H9 (cell line): ENCODE data around the gene ETHE1. TPM values are rescaled to one million over a fixed set of nuclear protein-coding genes. Genes with fewer than 3 reads are reported as not detected.

Experiments used
- DNase-seq: peaks from one replicate; pipeline ENCODE4 v3.0.0-alpha.2; 2017
- H2AFZ ChIP-seq: one replicate; pipeline ENCODE4 v1.6.1; 2013; ENCODE audit warnings: mild to moderate bottlenecking, low read length, control low read depth, moderate library complexity
- H2AK5ac ChIP-seq: 2 replicates; pipeline ENCODE4 v1.6.1; 2013; ENCODE audit warnings: low read length, control low read depth, mixed read lengths; ENCODE audit not compliant: insufficient read length
- H2BK120ac ChIP-seq: one replicate; pipeline ENCODE4 v1.6.1; 2013; ENCODE audit warnings: low read depth, mild to moderate bottlenecking, low read length, control low read depth, inconsistent platforms; ENCODE audit not compliant: poor library complexity, severe bottlenecking
- H2BK12ac ChIP-seq: 2 replicates; pipeline ENCODE4 v1.6.1; 2013; ENCODE audit warnings: low read length, control low read depth, mixed read lengths, low read depth; ENCODE audit not compliant: insufficient read length
- H2BK15ac ChIP-seq: 2 replicates; pipeline ENCODE4 v1.6.1; 2013; ENCODE audit warnings: low read depth, low read length, control low read depth
- H2BK20ac ChIP-seq: one replicate; pipeline ENCODE4 v1.6.1; 2013; ENCODE audit warnings: low read depth, mild to moderate bottlenecking, low read length, control low read depth, inconsistent platforms; ENCODE audit not compliant: poor library complexity, severe bottlenecking
- H2BK5ac ChIP-seq: 2 replicates; pipeline ENCODE4 v1.6.1; 2013; ENCODE audit warnings: low read length, control low read depth, mixed read lengths; ENCODE audit not compliant: insufficient read length
- H3K14ac ChIP-seq: 2 replicates; pipeline ENCODE4 v1.6.1; 2013; ENCODE audit warnings: low read length, control low read depth; ENCODE audit not compliant: insufficient read depth
- H3K18ac ChIP-seq: 2 replicates; pipeline ENCODE4 v1.6.1; 2013; ENCODE audit warnings: low read depth, mild to moderate bottlenecking, mixed read lengths, low read length, control low read depth; ENCODE audit not compliant: insufficient read length
- H3K23ac ChIP-seq: 2 replicates; pipeline ENCODE4 v1.6.1; 2013; ENCODE audit warnings: low read length, control low read depth, mixed read lengths, low read depth; ENCODE audit not compliant: insufficient read length
- H3K23me2 ChIP-seq: 2 replicates; pipeline ENCODE4 v1.6.1; 2013; ENCODE audit warnings: low read depth, mild to moderate bottlenecking, mixed read lengths, low read length, control low read depth; ENCODE audit not compliant: insufficient read length, poor library complexity, severe bottlenecking
- H3K27ac ChIP-seq: 2 replicates; pipeline ENCODE4 v1.5.1; 2013; ENCODE audit warnings: low read length, control low read depth, mixed read lengths, low read depth; ENCODE audit not compliant: insufficient read length
- H3K27me3 ChIP-seq: 2 replicates; pipeline ENCODE4 v1.6.1; 2013; ENCODE audit warnings: low read length, control low read depth, inconsistent platforms; ENCODE audit not compliant: insufficient read depth
- H3K4ac ChIP-seq: 2 replicates; pipeline ENCODE4 v1.6.1; 2013; ENCODE audit warnings: low read depth, mild to moderate bottlenecking, control low read depth, inconsistent platforms, low read length, moderate library complexity
- H3K4me1 ChIP-seq: 2 replicates; pipeline ENCODE4 v1.6.1; 2013; ENCODE audit warnings: low read length, control low read depth, inconsistent platforms; ENCODE audit not compliant: insufficient read depth
- H3K4me2 ChIP-seq: 2 replicates; pipeline ENCODE4 v1.6.1; 2013; ENCODE audit warnings: low read length, control low read depth, mixed read lengths; ENCODE audit not compliant: insufficient read length, insufficient read depth
- H3K56ac ChIP-seq: 2 replicates; pipeline ENCODE4 v1.6.1; 2013; ENCODE audit warnings: low read depth, mild to moderate bottlenecking, mixed read lengths, low read length, control low read depth; ENCODE audit not compliant: insufficient read length
- H3K79me1 ChIP-seq: 2 replicates; pipeline ENCODE4 v1.6.1; 2013; ENCODE audit warnings: low read depth, mild to moderate bottlenecking, moderate library complexity, low read length, control low read depth, inconsistent platforms; ENCODE audit not compliant: insufficient read depth, poor library complexity, severe bottlenecking
- H3K79me2 ChIP-seq: 2 replicates; pipeline ENCODE4 v1.6.1; 2013; ENCODE audit warnings: low read length, control low read depth, inconsistent platforms; ENCODE audit not compliant: insufficient read depth
- H3K9ac ChIP-seq: 2 replicates; pipeline ENCODE4 v1.6.1; 2013; ENCODE audit warnings: low read length, control low read depth, mixed read lengths; ENCODE audit not compliant: insufficient read length; ENCODE audit errors: extremely low read depth
- H3K9me3 ChIP-seq: one replicate; pipeline ENCODE4 v1.6.1; 2013; ENCODE audit warnings: low read depth, low read length, inconsistent platforms; ENCODE audit not compliant: control insufficient read depth
- H3T11ph ChIP-seq: one replicate; pipeline ENCODE4 v1.6.1; 2013; ENCODE audit warnings: mild to moderate bottlenecking, low read length, control low read depth, inconsistent platforms
- H4K20me1 ChIP-seq: one replicate; pipeline ENCODE4 v1.6.1; 2013; ENCODE audit not compliant: control insufficient read depth, insufficient read length, insufficient read depth
- H4K5ac ChIP-seq: 2 replicates; pipeline ENCODE4 v1.6.1; 2013; ENCODE audit warnings: low read depth, mild to moderate bottlenecking, mixed read lengths, low read length, control low read depth; ENCODE audit not compliant: insufficient read length
- H4K8ac ChIP-seq: replicated peaks from 2 replicates; pipeline ENCODE4 v1.6.1; 2013; ENCODE audit warnings: low read length, control low read depth, mixed read lengths, low read depth; ENCODE audit not compliant: insufficient read length
- H4K91ac ChIP-seq: 2 replicates; pipeline ENCODE4 v1.6.1; 2013; ENCODE audit warnings: low read depth, mild to moderate bottlenecking, moderate library complexity, mixed read lengths, low read length, control low read depth; ENCODE audit not compliant: insufficient read length
- H3K27ac Mint-ChIP-seq, 3 experiments: 2 replicates in 2 of 3; 3 replicates in 1 of 3; pipeline ENCODE4 v1.8.0; 2020 to 2021; ENCODE audit warnings: mixed read lengths in 3 of 3, mild to moderate bottlenecking in 1 of 3, moderate library complexity in 1 of 3
- H3K27me3 Mint-ChIP-seq: 2 replicates; pipeline ENCODE4 v1.8.0; 2021; ENCODE audit warnings: low read depth, mild to moderate bottlenecking, moderate library complexity, mixed read lengths
- H3K36me3 Mint-ChIP-seq, 3 experiments: 2 replicates in 2 of 3; 3 replicates in 1 of 3; pipeline ENCODE4 v1.8.0; 2020 to 2021; ENCODE audit warnings: low read depth in 3 of 3, mixed read lengths in 3 of 3; ENCODE audit not compliant: insufficient read depth in 1 of 3
- H3K4me1 Mint-ChIP-seq, 2 experiments: 2 replicates each; pipeline ENCODE4 v1.8.0; 2020; ENCODE audit warnings: mixed read lengths in 2 of 2
- H3K4me3 Mint-ChIP-seq, 2 experiments: 2 replicates in 1 of 2; 3 replicates in 1 of 2; pipeline ENCODE4 v1.8.0; 2020 to 2021; ENCODE audit warnings: mild to moderate bottlenecking in 2 of 2, mixed read lengths in 2 of 2, moderate library complexity in 1 of 2
- H3K9me3 Mint-ChIP-seq, 2 experiments: 2 replicates in 1 of 2; 3 replicates in 1 of 2; pipeline ENCODE4 v1.8.0; 2020; ENCODE audit warnings: mild to moderate bottlenecking in 2 of 2, mixed read lengths in 2 of 2, moderate library complexity in 1 of 2
- WGBS: extraction: QIAGEN DNeasy Blood & Tissue Kit; methylation state at CpG from one replicate; pipeline ENCODE4 v1.1.7; 2013; ENCODE audit warnings: missing lambda C conversion rate, low lambda C conversion rate, mixed read lengths; ENCODE audit not compliant: insufficient read length; ENCODE audit errors: extremely low coverage; 5-methylcytosine and 5-hydroxymethylcytosine counted together
- total RNA-seq: library from RNA; stranded (reverse); gene quantifications from 2 replicates; pipeline ENCODE4 v1.2.1, GENCODE V29; 2021
- TF ChIP-seq, protein P1 (sequence below): fragments of 200-600 bp; sonication (generic); conservative IDR thresholded peaks from 3 replicates; pipeline ENCODE4 v1.8.0; 2021; ENCODE audit warnings: antibody characterized with exemption, mild to moderate bottlenecking

ETHE1 gene
- total RNA-seq, 1 experiment from 2014 or later = 18.8 TPM

DNA sequence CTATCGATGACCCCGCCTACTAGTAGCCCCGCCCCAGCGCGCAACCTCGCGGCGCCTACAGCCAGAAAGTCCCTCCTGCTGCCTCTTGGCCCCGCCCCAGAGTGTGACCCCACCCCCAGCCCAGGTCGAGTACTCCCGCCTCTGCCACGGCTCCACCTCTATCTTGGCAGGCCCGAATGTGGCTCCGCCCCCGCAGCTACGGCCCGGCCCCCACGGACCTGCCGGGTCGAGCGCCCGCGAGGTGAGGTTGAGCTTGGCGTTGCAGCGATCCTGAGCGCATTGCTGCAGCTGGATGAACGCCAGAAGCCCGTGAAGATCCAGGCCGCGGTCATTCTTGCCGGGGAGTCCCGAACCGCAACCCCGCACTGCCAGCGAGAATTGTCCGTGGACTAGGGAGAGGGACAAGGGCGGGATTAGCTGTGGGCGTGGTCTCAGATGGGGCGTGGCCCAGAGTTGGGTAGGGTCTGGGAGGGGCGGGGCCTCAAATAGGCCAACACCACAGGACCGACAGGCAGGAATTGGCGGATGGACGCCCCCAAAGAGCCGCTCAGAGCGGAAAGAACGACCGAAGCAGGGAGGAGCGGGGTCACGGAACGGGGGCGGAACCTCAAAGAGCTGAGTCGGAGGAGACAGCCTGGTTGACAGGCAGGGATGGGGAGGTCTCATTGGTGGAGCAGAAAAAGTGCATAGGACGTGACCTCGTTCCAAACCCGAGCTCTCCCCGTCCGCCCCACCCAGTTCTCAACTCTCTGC is 63.4 kb downstream of the ETHE1 start:
- H2AFZ ChIP-seq = no peak overlapping the region
- H3T11ph ChIP-seq = no peak overlapping the region
- H3K27me3 ChIP-seq = no peaks in the 10 kb centered on the region; the same call in 1 of the 2 replicates
- Mint-ChIP-seq H3K4me3 (peak overlapping the region; percentile 81 to 91), H3K4me1 (peaks cover 11 to 14% of the 10 kb centered on the region in 2 experiments; a peak in 3 of 4 replicates), H3K27ac (peak overlapping the region; percentile 62 to 99 (median 95); a peak in 5 of 7 replicates), H3K36me3 (no peaks in the 10 kb centered on the region; a peak in 2 of 7 replicates), H3K9me3 (no peaks in the 10 kb centered on the region), H3K27me3 (peaks cover 48% of the 10 kb centered on the region)
- H2AK5ac ChIP-seq = no peak overlapping the region
- H3K27ac ChIP-seq = no peak overlapping the region
- H4K8ac ChIP-seq = no peak overlapping the region
- H4K91ac ChIP-seq = no peak overlapping the region
- H3K18ac ChIP-seq = no peak overlapping the region
- peak overlapping the region; percentile 78 for H3K4me2 ChIP-seq
- H2BK20ac ChIP-seq = no peak overlapping the region
- H2BK12ac ChIP-seq = no peak overlapping the region
- no peak overlapping the region for H3K23ac ChIP-seq
- no peaks in the 10 kb centered on the region for H4K20me1 ChIP-seq
- no peak overlapping the region for H2BK15ac ChIP-seq
- no peak overlapping the region for H3K9ac ChIP-seq
- no peaks in the 10 kb centered on the region for H3K9me3 ChIP-seq
- peaks cover 11% of the 10 kb centered on the region for H3K23me2 ChIP-seq
- no CpG with 5 or more reads among the region's 57 CpGs for WGBS
- no peaks in the 10 kb centered on the region for H3K79me2 ChIP-seq
- DNase-seq = peak; percentile 99
- H3K14ac ChIP-seq = no peak overlapping the region
- H2BK120ac ChIP-seq = no peak overlapping the region
- H3K56ac ChIP-seq = no peak overlapping the region
- no peak overlapping the region for H2BK5ac ChIP-seq
- H3K4me1 ChIP-seq = no peaks in the 10 kb centered on the region
- H3K4ac ChIP-seq = no peak overlapping the region
- H4K5ac ChIP-seq = no peak overlapping the region
- no peaks in the 10 kb centered on the region for H3K79me1 ChIP-seq
- TF ChIP-seq, protein P1, sequence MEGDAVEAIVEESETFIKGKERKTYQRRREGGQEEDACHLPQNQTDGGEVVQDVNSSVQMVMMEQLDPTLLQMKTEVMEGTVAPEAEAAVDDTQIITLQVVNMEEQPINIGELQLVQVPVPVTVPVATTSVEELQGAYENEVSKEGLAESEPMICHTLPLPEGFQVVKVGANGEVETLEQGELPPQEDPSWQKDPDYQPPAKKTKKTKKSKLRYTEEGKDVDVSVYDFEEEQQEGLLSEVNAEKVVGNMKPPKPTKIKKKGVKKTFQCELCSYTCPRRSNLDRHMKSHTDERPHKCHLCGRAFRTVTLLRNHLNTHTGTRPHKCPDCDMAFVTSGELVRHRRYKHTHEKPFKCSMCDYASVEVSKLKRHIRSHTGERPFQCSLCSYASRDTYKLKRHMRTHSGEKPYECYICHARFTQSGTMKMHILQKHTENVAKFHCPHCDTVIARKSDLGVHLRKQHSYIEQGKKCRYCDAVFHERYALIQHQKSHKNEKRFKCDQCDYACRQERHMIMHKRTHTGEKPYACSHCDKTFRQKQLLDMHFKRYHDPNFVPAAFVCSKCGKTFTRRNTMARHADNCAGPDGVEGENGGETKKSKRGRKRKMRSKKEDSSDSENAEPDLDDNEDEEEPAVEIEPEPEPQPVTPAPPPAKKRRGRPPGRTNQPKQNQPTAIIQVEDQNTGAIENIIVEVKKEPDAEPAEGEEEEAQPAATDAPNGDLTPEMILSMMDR = no peak
